ENCODE data around the gene TSHZ2. TPM values are rescaled to one million over a fixed set of nuclear protein-coding genes. Genes with fewer than 3 reads are reported as not detected.

The TSHZ2 gene
- total and polyA plus RNA-seq, 2 donors (not counting 1 experiment from before 2014, with no cell fraction given): 1.00 to 5.7 TPM

- Histone ChIP-seq H3K27me3 (replicated peaks in 1 of 4; ENCODE audit: control extremely low read depth in 1 of 4, control insufficient read depth in 3 of 4, insufficient read depth in 4 of 4, low read length in 3 of 4) (no peaks in the 10 kb centered on the region), H3K4me3 (ENCODE audit: control extremely low read depth in 1 of 5, extremely low read depth in 1 of 5, insufficient read depth in 1 of 5, low read depth in 2 of 5, low read length in 4 of 5) (no peak overlapping the region), H2AFZ (ENCODE audit: insufficient read depth, low read depth, low read length, poor library complexity, severe bottlenecking) (no peak overlapping the region), H3K4me2 (replicated peaks; ENCODE audit: low read depth, low read length, poor library complexity, severe bottlenecking) (no peak overlapping the region), H3K9ac (ENCODE audit: low read length) (no peak overlapping the region), H3K4me1 (ENCODE audit: control insufficient read depth in 2 of 2, insufficient read depth in 2 of 2, low read length in 2 of 2) (no peaks in the 10 kb centered on the region), H3K9me3 (ENCODE audit: control extremely low read depth in 1 of 3, control insufficient read depth in 2 of 3, insufficient read depth in 1 of 3, low read length in 2 of 3) (no peaks in the 10 kb centered on the region), H3K36me3 (replicated peaks in 1 of 2; ENCODE audit: control extremely low read depth in 1 of 2, control insufficient read depth in 1 of 2, extremely low read depth in 1 of 2, insufficient read depth in 2 of 2, low read length in 1 of 2) (no peaks in the 10 kb centered on the region), H4K20me1 (ENCODE audit: control insufficient read depth, insufficient read depth, low read length, poor library complexity, severe bottlenecking) (no peaks in the 10 kb centered on the region), H3K27ac (ENCODE audit: low read length in 2 of 2) (no peak overlapping the region), H3K79me2 (ENCODE audit: control insufficient read depth, insufficient read depth, low read length) (no peaks in the 10 kb centered on the region)
- Mint-ChIP-seq H3K9me3 (ENCODE audit: insufficient read depth) (no peaks in the 10 kb centered on the region), H3K4me1 (no peaks in the 10 kb centered on the region), H3K27me3 (no peaks in the 10 kb centered on the region), H3K4me3 (no peak overlapping the region), H3K27ac (no peak overlapping the region)
- ChIA-PET CTCF (no interaction called here), POLR2A (no interaction called here)
- ATAC-seq (ENCODE audit: low read depth): no peak
- intact Hi-C loops (cut with micrococcal nuclease): no loop called here
- TF ChIP-seq EZH2 (IDR thresholded peaks at IDR 0.05; ENCODE audit: borderline replicate concordance, insufficient read depth, low read depth, low read length, poor library complexity, severe bottlenecking) (no peak), CTCF (IDR thresholded peaks at IDR 0.05) (no peak)
- no peak for DNase-seq
- 97% methylated on average over 3 of the region's 4 CpGs for WGBS (ENCODE audit: insufficient coverage)
Observed at GRCh38 chr20:53539516-53539915, 567.4 kb downstream of the TSHZ2 start.

Small RNA genes within 50 kb of the gene (small RNA-seq; reads per million reads assigned to genes)
- not detected for gene RF00019 (ENCODE audit: insufficient read length, low read depth, low replicate concordance)
